ENCODE results near the gene GTF3C5. TPM values are rescaled to one million over a fixed set of nuclear protein-coding genes. Genes with fewer than 3 reads are reported as not detected.

The GTF3C5 gene
- total RNA-seq, 1 donor from 2014 or later, result 65.1 TPM

GRCh38 chr9:133006731-133007352 is 24.0 kb upstream of the GTF3C5 start:
- Mint-ChIP-seq H3K36me3 (ENCODE audit: unreplicated experiment) (no peaks in the 10 kb centered on the region), H3K4me3 (ENCODE audit: unreplicated experiment) (no peak overlapping the region), H3K27ac (ENCODE audit: unreplicated experiment) (no peak overlapping the region), H3K4me1 (ENCODE audit: unreplicated experiment) (no peaks in the 10 kb centered on the region), H3K9me3 (ENCODE audit: unreplicated experiment) (no peaks in the 10 kb centered on the region), H3K27me3 (ENCODE audit: unreplicated experiment) (peaks cover 29% of the 10 kb centered on the region)
- TF ChIP-seq CTCF (IDR thresholded peaks at IDR 0.05), result no peak
- no peak for DNase-seq (ENCODE audit: extremely low spot score, unreplicated experiment)

- no peak overlapping the region for H3K4me3 Mint-ChIP-seq (ENCODE audit: unreplicated experiment)
- peaks cover 19% of the 10 kb centered on the region for H3K27me3 Mint-ChIP-seq (ENCODE audit: unreplicated experiment)
- H3K36me3 Mint-ChIP-seq (ENCODE audit: unreplicated experiment), result no peaks in the 10 kb centered on the region
- DNase-seq (ENCODE audit: extremely low spot score, unreplicated experiment), result no peak
- no peaks in the 10 kb centered on the region for H3K4me1 Mint-ChIP-seq (ENCODE audit: unreplicated experiment)
- no peak for TF ChIP-seq CTCF (IDR thresholded peaks at IDR 0.05)
- H3K27ac Mint-ChIP-seq (ENCODE audit: unreplicated experiment), result no peak overlapping the region
- H3K9me3 Mint-ChIP-seq (ENCODE audit: unreplicated experiment), result no peaks in the 10 kb centered on the region
Observed at GRCh38 chr9:133008406-133008805, 22.4 kb upstream of the GTF3C5 start.

- TF ChIP-seq CTCF (IDR thresholded peaks at IDR 0.05), result no peak
- Mint-ChIP-seq H3K4me1 (ENCODE audit: unreplicated experiment) (no peaks in the 10 kb centered on the region), H3K27ac (ENCODE audit: unreplicated experiment) (no peak overlapping the region), H3K27me3 (ENCODE audit: unreplicated experiment) (peaks cover 22% of the 10 kb centered on the region), H3K9me3 (ENCODE audit: unreplicated experiment) (no peaks in the 10 kb centered on the region), H3K36me3 (ENCODE audit: unreplicated experiment) (no peaks in the 10 kb centered on the region), H3K4me3 (ENCODE audit: unreplicated experiment) (no peak overlapping the region)
- DNase-seq (ENCODE audit: extremely low spot score, unreplicated experiment), result no peak
Observed at GRCh38 chr9:133008824-133009223, 22.0 kb upstream of the GTF3C5 start.

- Mint-ChIP-seq H3K27me3 (ENCODE audit: unreplicated experiment) (peaks cover 25% of the 10 kb centered on the region), H3K4me3 (ENCODE audit: unreplicated experiment) (no peak overlapping the region), H3K27ac (ENCODE audit: unreplicated experiment) (no peak overlapping the region), H3K36me3 (ENCODE audit: unreplicated experiment) (no peaks in the 10 kb centered on the region), H3K9me3 (ENCODE audit: unreplicated experiment) (peaks cover 11% of the 10 kb centered on the region), H3K4me1 (ENCODE audit: unreplicated experiment) (no peaks in the 10 kb centered on the region)
- no peak for DNase-seq (ENCODE audit: extremely low spot score, unreplicated experiment)
- no peak for TF ChIP-seq CTCF (IDR thresholded peaks at IDR 0.05)
Observed at GRCh38 chr9:133009906-133010582, 20.8 kb upstream of the GTF3C5 start.

- H3K36me3 Mint-ChIP-seq (ENCODE audit: unreplicated experiment), result no peaks in the 10 kb centered on the region
- TF ChIP-seq CTCF (IDR thresholded peaks at IDR 0.05), result no peak
- DNase-seq (ENCODE audit: extremely low spot score, unreplicated experiment), result no peak
- H3K27me3 Mint-ChIP-seq (ENCODE audit: unreplicated experiment), result peaks cover 12% of the 10 kb centered on the region
- no peak overlapping the region for H3K27ac Mint-ChIP-seq (ENCODE audit: unreplicated experiment)
- peaks cover 18% of the 10 kb centered on the region for H3K9me3 Mint-ChIP-seq (ENCODE audit: unreplicated experiment)
- no peaks in the 10 kb centered on the region for H3K4me1 Mint-ChIP-seq (ENCODE audit: unreplicated experiment)
- H3K4me3 Mint-ChIP-seq (ENCODE audit: unreplicated experiment), result no peak overlapping the region
Observed at GRCh38 chr9:133014696-133015095, 16.1 kb upstream of the GTF3C5 start.

Data from osteocyte (in vitro differentiated cells).